Measurements from ENCODE around the gene PPP1R27.

The PPP1R27 gene

DNA sequence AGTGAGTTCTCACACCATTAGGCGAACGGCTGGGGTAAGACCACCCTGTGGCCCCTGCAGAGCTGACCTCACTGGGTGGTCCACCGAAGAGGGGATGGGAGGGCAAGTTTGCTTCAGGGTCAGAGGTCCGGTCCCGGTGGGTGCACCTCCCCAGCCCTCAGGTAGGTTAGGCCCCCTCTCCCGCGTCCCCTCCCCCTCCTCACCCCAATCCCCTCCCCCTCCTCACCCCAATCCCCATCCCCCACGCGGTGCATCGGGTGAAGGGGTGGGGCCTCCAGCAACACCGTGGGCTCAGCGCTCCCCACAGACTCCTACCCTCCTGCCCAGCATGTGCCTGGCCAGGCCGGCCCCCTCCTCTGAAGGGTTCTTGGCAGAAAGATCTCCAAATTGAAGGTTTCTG lies 15.1 kb downstream of the PPP1R27 start:
- TF ChIP-seq SIN3A (IDR thresholded peaks at IDR 0.05; ENCODE audit: borderline replicate concordance, insufficient read depth, low read length) = no peak
- TF ChIP-seq, protein P1, sequence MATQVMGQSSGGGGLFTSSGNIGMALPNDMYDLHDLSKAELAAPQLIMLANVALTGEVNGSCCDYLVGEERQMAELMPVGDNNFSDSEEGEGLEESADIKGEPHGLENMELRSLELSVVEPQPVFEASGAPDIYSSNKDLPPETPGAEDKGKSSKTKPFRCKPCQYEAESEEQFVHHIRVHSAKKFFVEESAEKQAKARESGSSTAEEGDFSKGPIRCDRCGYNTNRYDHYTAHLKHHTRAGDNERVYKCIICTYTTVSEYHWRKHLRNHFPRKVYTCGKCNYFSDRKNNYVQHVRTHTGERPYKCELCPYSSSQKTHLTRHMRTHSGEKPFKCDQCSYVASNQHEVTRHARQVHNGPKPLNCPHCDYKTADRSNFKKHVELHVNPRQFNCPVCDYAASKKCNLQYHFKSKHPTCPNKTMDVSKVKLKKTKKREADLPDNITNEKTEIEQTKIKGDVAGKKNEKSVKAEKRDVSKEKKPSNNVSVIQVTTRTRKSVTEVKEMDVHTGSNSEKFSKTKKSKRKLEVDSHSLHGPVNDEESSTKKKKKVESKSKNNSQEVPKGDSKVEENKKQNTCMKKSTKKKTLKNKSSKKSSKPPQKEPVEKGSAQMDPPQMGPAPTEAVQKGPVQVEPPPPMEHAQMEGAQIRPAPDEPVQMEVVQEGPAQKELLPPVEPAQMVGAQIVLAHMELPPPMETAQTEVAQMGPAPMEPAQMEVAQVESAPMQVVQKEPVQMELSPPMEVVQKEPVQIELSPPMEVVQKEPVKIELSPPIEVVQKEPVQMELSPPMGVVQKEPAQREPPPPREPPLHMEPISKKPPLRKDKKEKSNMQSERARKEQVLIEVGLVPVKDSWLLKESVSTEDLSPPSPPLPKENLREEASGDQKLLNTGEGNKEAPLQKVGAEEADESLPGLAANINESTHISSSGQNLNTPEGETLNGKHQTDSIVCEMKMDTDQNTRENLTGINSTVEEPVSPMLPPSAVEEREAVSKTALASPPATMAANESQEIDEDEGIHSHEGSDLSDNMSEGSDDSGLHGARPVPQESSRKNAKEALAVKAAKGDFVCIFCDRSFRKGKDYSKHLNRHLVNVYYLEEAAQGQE (IDR thresholded peaks at IDR 0.05; ENCODE audit: insufficient read depth in 1 of 2, low read depth in 2 of 2, low read length in 2 of 2) = no peak
- no peak for TF ChIP-seq POLR2AphosphoS5 (IDR thresholded peaks at IDR 0.05; ENCODE audit: low read depth, low read length)
- no peak for TF ChIP-seq TAF1 (IDR thresholded peaks at IDR 0.05; ENCODE audit: borderline replicate concordance, insufficient read depth, low read length)
- no peak for TF ChIP-seq FOXP2 (optimal IDR thresholded peaks at IDR 0.05; ENCODE audit: borderline replicate concordance, extremely low read depth, extremely low read length, insufficient read depth)

GRCh38 chr17:81817758-81818147 lies 17.1 kb downstream of the PPP1R27 start:
- TF ChIP-seq POLR2AphosphoS5 (IDR thresholded peaks at IDR 0.05; ENCODE audit: low read depth, low read length) = no peak
- TF ChIP-seq FOXP2 (optimal IDR thresholded peaks at IDR 0.05; ENCODE audit: borderline replicate concordance, extremely low read depth, extremely low read length, insufficient read depth) = no peak
- TF ChIP-seq, protein P1 (IDR thresholded peaks at IDR 0.05; ENCODE audit: insufficient read depth in 1 of 2, low read depth in 2 of 2, low read length in 2 of 2) = no peak
- TF ChIP-seq TAF1 (IDR thresholded peaks at IDR 0.05; ENCODE audit: borderline replicate concordance, insufficient read depth, low read length) = no peak
- TF ChIP-seq SIN3A (IDR thresholded peaks at IDR 0.05; ENCODE audit: borderline replicate concordance, insufficient read depth, low read length) = no peak

DNA sequence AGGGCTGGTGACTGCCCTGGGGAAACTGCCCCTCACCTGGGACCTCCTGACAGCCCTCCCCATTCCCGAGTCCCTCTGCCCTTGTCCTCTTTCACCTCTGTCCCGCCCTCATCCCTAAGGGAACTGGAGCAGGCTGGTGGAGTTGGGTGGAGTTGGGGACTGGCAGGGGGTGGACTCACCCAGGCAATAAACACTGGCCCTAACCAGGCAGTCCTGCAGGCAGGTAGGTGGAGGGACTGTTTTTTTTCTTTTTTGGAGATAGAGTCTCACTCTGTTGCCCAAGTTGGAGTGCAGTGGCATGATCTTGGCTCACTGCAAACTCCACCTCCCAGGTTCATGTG lies 19.2 kb downstream of the PPP1R27 start:
- TF ChIP-seq, protein P1 (IDR thresholded peaks at IDR 0.05; ENCODE audit: insufficient read depth in 1 of 2, low read depth in 2 of 2, low read length in 2 of 2) = no peak
- no peak for TF ChIP-seq SIN3A (IDR thresholded peaks at IDR 0.05; ENCODE audit: borderline replicate concordance, insufficient read depth, low read length)

- TF ChIP-seq FOXP2 (optimal IDR thresholded peaks at IDR 0.05; ENCODE audit: borderline replicate concordance, extremely low read depth, extremely low read length, insufficient read depth) (no peak), SIN3A (IDR thresholded peaks at IDR 0.05; ENCODE audit: borderline replicate concordance, insufficient read depth, low read length) (no peak), POLR2AphosphoS5 (IDR thresholded peaks at IDR 0.05; ENCODE audit: low read depth, low read length) (no peak), TAF1 (IDR thresholded peaks at IDR 0.05; ENCODE audit: borderline replicate concordance, insufficient read depth, low read length) (no peak)
- TF ChIP-seq, protein P1 (IDR thresholded peaks at IDR 0.05; ENCODE audit: insufficient read depth in 1 of 2, low read depth in 2 of 2, low read length in 2 of 2) = no peak
Measured at GRCh38 chr17:81814748-81815645, 19.9 kb downstream of the PPP1R27 start.

Data from PFSK-1 (cell line).